Activated T-cell treated with anti-CD3 and anti-CD28 coated beads, Interleukin-2, amount 50 U/mL, for 24 hours (primary cell): ENCODE data around the gene KANSL2.
A peak's percentile ranks its signal among the peaks of the same experiment; 100 is the strongest.
"Not testable (repeated sequence)": the region's sequence is repeated elsewhere in the genome, so short reads cannot be mapped to it uniquely, and the experiment has no call there.

Experiments used
- DNase-seq: peaks from one replicate; pipeline ENCODE4 v3.0.0-alpha.2; 2020
- H3K27ac Mint-ChIP-seq: 2 replicates; pipeline ENCODE4 v1.8.0; 2020; ENCODE audit warnings: mild to moderate bottlenecking, mixed read lengths
- H3K27me3 Mint-ChIP-seq: 2 replicates; pipeline ENCODE4 v1.8.0; 2020; ENCODE audit warnings: mixed read lengths
- H3K36me3 Mint-ChIP-seq: 2 replicates; pipeline ENCODE4 v1.8.0; 2020; ENCODE audit warnings: low read depth, mixed read lengths
- H3K4me1 Mint-ChIP-seq: 2 replicates; pipeline ENCODE4 v1.8.0; 2020; ENCODE audit warnings: low read depth, mixed read lengths
- H3K4me3 Mint-ChIP-seq: 2 replicates; pipeline ENCODE4 v1.8.0; 2020; ENCODE audit warnings: mild to moderate bottlenecking, moderate library complexity, mixed read lengths
- H3K9me3 Mint-ChIP-seq: 2 replicates; pipeline ENCODE4 v1.8.0; 2020; ENCODE audit warnings: mixed read lengths

KANSL2 gene

GRCh38 chr12:48681710-48682532, at the start of gene KANSL2:
Gene KANSL2 (minus strand): TSS chr12:48682238. CDS start chr12:48681632, 606 bp downstream.
- Mint-ChIP-seq H3K36me3 (peaks cover 50% of the 10 kb centered on the region), H3K4me3 (peak within 1 kb of the TSS; percentile 99), H3K4me1 (peaks cover 44% of the 10 kb centered on the region), H3K9me3 (no peaks in the 10 kb centered on the region), H3K27ac (peak within 1 kb of the TSS; percentile 95), H3K27me3 (no peaks in the 10 kb centered on the region)
- peak; percentile 95 for DNase-seq

GRCh38 chr12:48728807-48729206, 46.8 kb upstream of the KANSL2 start:
- Mint-ChIP-seq H3K27ac (no peak overlapping the region), H3K4me3 (no peak overlapping the region), H3K4me1 (no peaks in the 10 kb centered on the region), H3K9me3 (no peaks in the 10 kb centered on the region), H3K36me3 (no peaks in the 10 kb centered on the region), H3K27me3 (no peaks in the 10 kb centered on the region)
- DNase-seq, result no peak

- not testable (repeated sequence) for H3K4me3 Mint-ChIP-seq, DNase-seq, H3K27me3 Mint-ChIP-seq, H3K27ac Mint-ChIP-seq
- Mint-ChIP-seq H3K4me1 (peaks cover 11% of the 10 kb centered on the region), H3K36me3 (peaks cover 13% of the 10 kb centered on the region), H3K9me3 (peaks cover 14% of the 10 kb centered on the region)
These were observed 38.7 kb upstream of the KANSL2 start for GRCh38 chr12:48720737-48721136.

- DNase-seq, H3K27me3 Mint-ChIP-seq, H3K4me3 Mint-ChIP-seq, H3K27ac Mint-ChIP-seq: not testable (repeated sequence)
- Mint-ChIP-seq H3K9me3 (peaks cover 14% of the 10 kb centered on the region), H3K36me3 (peaks cover 19% of the 10 kb centered on the region), H3K4me1 (peaks cover 14% of the 10 kb centered on the region)
These were observed 38.1 kb upstream of the KANSL2 start for GRCh38 chr12:48720171-48720570.

GRCh38 chr12:48719002-48719401, 37.0 kb upstream of the KANSL2 start:
- not testable (repeated sequence) for H3K27me3 Mint-ChIP-seq, H3K4me3 Mint-ChIP-seq, DNase-seq, H3K27ac Mint-ChIP-seq
- Mint-ChIP-seq H3K9me3 (peaks cover 14% of the 10 kb centered on the region), H3K4me1 (peaks cover 25% of the 10 kb centered on the region), H3K36me3 (peaks cover 30% of the 10 kb centered on the region)

GRCh38 chr12:48717252-48717695, 35.2 kb upstream of the KANSL2 start:
- peak overlapping the region; percentile 97 for H3K27ac Mint-ChIP-seq
- no peaks in the 10 kb centered on the region for H3K27me3 Mint-ChIP-seq
- DNase-seq, result no peak
- peaks cover 46% of the 10 kb centered on the region for H3K36me3 Mint-ChIP-seq
- peaks cover 36% of the 10 kb centered on the region for H3K4me1 Mint-ChIP-seq
- H3K9me3 Mint-ChIP-seq, result peaks cover 14% of the 10 kb centered on the region
- H3K4me3 Mint-ChIP-seq, result peak overlapping the region; percentile 90

GRCh38 chr12:48716493-48717251, 34.6 kb upstream of the KANSL2 start, which contains the start of gene CCNT1:
Gene CCNT1 (minus strand): TSS chr12:48716707. CDS start chr12:48716675, 32 bp downstream.
- Mint-ChIP-seq H3K27me3 (no peaks in the 10 kb centered on the region), H3K36me3 (peaks cover 52% of the 10 kb centered on the region), H3K4me3 (peak within 1 kb of the TSS; percentile 90), H3K27ac (peak within 1 kb of the TSS; percentile 97), H3K4me1 (peaks cover 40% of the 10 kb centered on the region), H3K9me3 (peaks cover 14% of the 10 kb centered on the region)
- peak; percentile 98 for DNase-seq

GRCh38 chr12:48716168-48716492, 34.1 kb upstream of the KANSL2 start:
- peak overlapping the region; percentile 97 for H3K27ac Mint-ChIP-seq
- peaks cover 43% of the 10 kb centered on the region for H3K4me1 Mint-ChIP-seq
- peak overlapping the region; percentile 90 for H3K4me3 Mint-ChIP-seq
- DNase-seq, result no peak
- H3K36me3 Mint-ChIP-seq, result peaks cover 57% of the 10 kb centered on the region
- H3K27me3 Mint-ChIP-seq, result no peaks in the 10 kb centered on the region
- peaks cover 13% of the 10 kb centered on the region for H3K9me3 Mint-ChIP-seq

GRCh38 chr12:48712209-48712608, 30.2 kb upstream of the KANSL2 start:
- Mint-ChIP-seq H3K27ac (no peak overlapping the region), H3K4me3 (no peak overlapping the region), H3K36me3 (peaks cover 83% of the 10 kb centered on the region), H3K4me1 (peaks cover 61% of the 10 kb centered on the region), H3K9me3 (no peaks in the 10 kb centered on the region), H3K27me3 (no peaks in the 10 kb centered on the region)
- no peak for DNase-seq

- not testable (repeated sequence) for DNase-seq, H3K27ac Mint-ChIP-seq, H3K9me3 Mint-ChIP-seq, H3K4me3 Mint-ChIP-seq, H3K27me3 Mint-ChIP-seq
- Mint-ChIP-seq H3K4me1 (peaks cover 19% of the 10 kb centered on the region), H3K36me3 (peaks cover 90% of the 10 kb centered on the region)
These were observed 16.8 kb upstream of the KANSL2 start for GRCh38 chr12:48698822-48699221.

GRCh38 chr12:48696626-48697025, 14.6 kb upstream of the KANSL2 start:
- H3K4me1 Mint-ChIP-seq, result peaks cover 26% of the 10 kb centered on the region
- H3K27ac Mint-ChIP-seq, result no peak overlapping the region
- H3K4me3 Mint-ChIP-seq, result no peak overlapping the region
- H3K36me3 Mint-ChIP-seq, result peaks cover 91% of the 10 kb centered on the region
- DNase-seq, result no peak
- H3K9me3 Mint-ChIP-seq, result no peaks in the 10 kb centered on the region
- no peaks in the 10 kb centered on the region for H3K27me3 Mint-ChIP-seq

- Mint-ChIP-seq H3K4me1 (peaks cover 29% of the 10 kb centered on the region), H3K9me3 (no peaks in the 10 kb centered on the region), H3K36me3 (peaks cover 92% of the 10 kb centered on the region), H3K4me3 (no peak overlapping the region), H3K27ac (peak overlapping the region; percentile 58), H3K27me3 (no peaks in the 10 kb centered on the region)
- DNase-seq, result no peak
These were observed 13.8 kb upstream of the KANSL2 start for GRCh38 chr12:48695859-48696258.

- DNase-seq, result no peak
- Mint-ChIP-seq H3K36me3 (peaks cover 94% of the 10 kb centered on the region), H3K4me3 (no peak overlapping the region), H3K27ac (peak overlapping the region; percentile 68), H3K4me1 (peaks cover 30% of the 10 kb centered on the region), H3K9me3 (no peaks in the 10 kb centered on the region), H3K27me3 (no peaks in the 10 kb centered on the region)
These were observed 12.0 kb upstream of the KANSL2 start for GRCh38 chr12:48694038-48694437.

GRCh38 chr12:48693572-48693971, 11.5 kb upstream of the KANSL2 start:
- no peak for DNase-seq
- Mint-ChIP-seq H3K27ac (peak overlapping the region; percentile 42), H3K4me3 (no peak overlapping the region), H3K27me3 (no peaks in the 10 kb centered on the region), H3K4me1 (peaks cover 35% of the 10 kb centered on the region), H3K36me3 (peaks cover 94% of the 10 kb centered on the region), H3K9me3 (no peaks in the 10 kb centered on the region)
